HTERT RPE-1 (cell line): Measurements from ENCODE around the gene CEACAM18.
"Not testable (repeated sequence)": the region's sequence is repeated elsewhere in the genome, so short reads cannot be mapped to it uniquely, and the experiment has no call there.

Source experiments
- in situ Hi-C: fragments of 300-500 bp; cut with MboI; formaldehyde crosslinking; loops from 4 replicates; pipeline ENCODE4 v1.14.3; 2020; ENCODE audit warnings: low sequenced_read_pairs

Gene CEACAM18

GRCh38 chr19:51489113-51489512 lies 10.8 kb downstream of the CEACAM18 start:
- in situ Hi-C loops = no loop called here

GRCh38 chr19:51490676-51491075 lies 12.3 kb downstream of the CEACAM18 start:
- in situ Hi-C loops = no loop called here

GRCh38 chr19:51491586-51491985 lies 13.2 kb downstream of the CEACAM18 start:
- in situ Hi-C loops = no loop called here

- in situ Hi-C loops = no loop called here
These were observed 15.4 kb downstream of the CEACAM18 start for GRCh38 chr19:51493776-51494175.

GRCh38 chr19:51497666-51498065 lies 19.3 kb downstream of the CEACAM18 start:
- in situ Hi-C loops = no loop called here

GRCh38 chr19:51500931-51501330 lies 22.6 kb downstream of the CEACAM18 start:
- in situ Hi-C loops = not testable (repeated sequence)

GRCh38 chr19:51501594-51502263 lies 23.4 kb downstream of the CEACAM18 start, which contains the start of gene SIGLEC12:
TSS of gene SIGLEC12 (minus strand) at chr19:51501800. CDS start at chr19:51501733, 67 bp downstream.
- in situ Hi-C loops = no loop called here

- in situ Hi-C loops = no loop called here
These were observed 25.0 kb downstream of the CEACAM18 start for GRCh38 chr19:51503286-51503817.

- in situ Hi-C loops = no loop called here
These were observed 25.6 kb downstream of the CEACAM18 start for GRCh38 chr19:51503896-51504295.

- in situ Hi-C loops = no loop called here
These were observed 27.6 kb downstream of the CEACAM18 start for GRCh38 chr19:51505904-51506303.

GRCh38 chr19:51507192-51507591 lies 28.9 kb downstream of the CEACAM18 start:
- in situ Hi-C loops = no loop called here

- in situ Hi-C loops = no loop called here
These were observed 29.3 kb downstream of the CEACAM18 start for GRCh38 chr19:51507640-51508058.

GRCh38 chr19:51508059-51508733 lies 29.9 kb downstream of the CEACAM18 start:
- in situ Hi-C loops = no loop called here

GRCh38 chr19:51509823-51510660 lies 31.7 kb downstream of the CEACAM18 start:
- in situ Hi-C loops = no loop called here

- in situ Hi-C loops = no loop called here
These were observed 33.0 kb downstream of the CEACAM18 start for GRCh38 chr19:51511353-51511752.

GRCh38 chr19:51513968-51514367 lies 35.6 kb downstream of the CEACAM18 start:
- in situ Hi-C loops = no loop called here

- in situ Hi-C loops = no loop called here
These were observed 36.6 kb downstream of the CEACAM18 start for GRCh38 chr19:51514866-51515481.

- in situ Hi-C loops = no loop called here
These were observed 42.4 kb downstream of the CEACAM18 start for GRCh38 chr19:51520728-51521127.

GRCh38 chr19:51521357-51521756 lies 43.0 kb downstream of the CEACAM18 start:
- in situ Hi-C loops = no loop called here

GRCh38 chr19:51521781-51522180 lies 43.4 kb downstream of the CEACAM18 start:
- in situ Hi-C loops = no loop called here
